Common myeloid progenitor, CD34-positive (primary cell): Measurements from ENCODE around the gene OLIG1.
A peak's percentile ranks its signal among the peaks of the same experiment; 100 is the strongest.

Experiments
- CTCF ChIA-PET: fragments of 350-600 bp; sonication (Branson Sonifier 250); formaldehyde crosslinking; loops from one replicate; lab custom pipeline; 2021; ENCODE audit warnings: antibody characterized with exemption; lab: Charles Lee
- POLR2A ChIA-PET: fragments of 350-600 bp; sonication (Branson Sonifier 250); formaldehyde crosslinking; loops from one replicate; lab custom pipeline; 2021; ENCODE audit warnings: antibody characterized with exemption; lab: Charles Lee
- DNase-seq, 3 donors: peaks; one replicate each; pipeline versions ENCODE4 v3.0.0 to v3.0.0-alpha.2; 2013
- H3K27ac ChIP-seq, 2 experiments: 1 replicate in 1 of 2; 2 replicates in 1 of 2; pipeline ENCODE4 v1.7.0; 2013; ENCODE audit warnings: inconsistent platforms in 2 of 2, low read length in 2 of 2, mild to moderate bottlenecking in 2 of 2, low read depth in 1 of 2, moderate library complexity in 1 of 2; ENCODE audit not compliant: severe bottlenecking in 2 of 2, insufficient read depth in 1 of 2, poor library complexity in 1 of 2
- H3K27me3 ChIP-seq, 5 experiments: replicated peaks in 2 of 5; 1 replicate in 3 of 5; 2 replicates in 2 of 5; pipeline versions ENCODE4 v1.6.1 to v1.7.0; 2013; ENCODE audit warnings: low read length in 4 of 5, mild to moderate bottlenecking in 2 of 5, moderate library complexity in 2 of 5, inconsistent platforms in 1 of 5; ENCODE audit not compliant: insufficient read depth in 5 of 5, control insufficient read depth in 4 of 5
- H3K36me3 ChIP-seq, 4 experiments: 1 replicate in 2 of 4; 2 replicates in 2 of 4; pipeline versions ENCODE4 v1.6.1 to v1.7.0; 2013; ENCODE audit warnings: low read length in 3 of 4, control low read depth in 1 of 4, mild to moderate bottlenecking in 1 of 4; ENCODE audit not compliant: control insufficient read depth in 4 of 4, insufficient read depth in 4 of 4
- H3K4me1 ChIP-seq, 4 experiments: 1 replicate in 3 of 4; 2 replicates in 1 of 4; pipeline versions ENCODE4 v1.6.1 to v1.7.1; 2013; ENCODE audit warnings: low read length in 3 of 4, mild to moderate bottlenecking in 3 of 4, control low read depth in 1 of 4, inconsistent platforms in 1 of 4, moderate library complexity in 1 of 4; ENCODE audit not compliant: control insufficient read depth in 4 of 4, insufficient read depth in 4 of 4; ENCODE audit errors: control extremely low read depth in 1 of 4
- H3K4me3 ChIP-seq, 7 experiments: 1 replicate in 4 of 7; 2 replicates in 3 of 7; pipeline versions ENCODE4 v1.5.1 to v1.7.0; 2013; ENCODE audit warnings: mild to moderate bottlenecking in 7 of 7, low read length in 6 of 7, moderate library complexity in 6 of 7, inconsistent platforms in 2 of 7, low read depth in 2 of 7, control low read depth in 1 of 7; ENCODE audit not compliant: insufficient read depth in 4 of 7, control insufficient read depth in 1 of 7; ENCODE audit errors: extremely low read depth in 1 of 7
- H3K9me3 ChIP-seq, 5 experiments: 1 replicate in 4 of 5; 2 replicates in 1 of 5; pipeline versions ENCODE4 v1.6.1 to v1.7.1; 2013; ENCODE audit warnings: low read length in 4 of 5, mild to moderate bottlenecking in 2 of 5, inconsistent platforms in 1 of 5, low read depth in 1 of 5, moderate library complexity in 1 of 5; ENCODE audit not compliant: control insufficient read depth in 4 of 5, insufficient read depth in 2 of 5; ENCODE audit errors: control extremely low read depth in 1 of 5
- WGBS: methylation state at CpG from one replicate; pipeline ENCODE4 v1.1.5; 2013; ENCODE audit not compliant: insufficient coverage; 5-methylcytosine and 5-hydroxymethylcytosine counted together

Gene OLIG1

DNA sequence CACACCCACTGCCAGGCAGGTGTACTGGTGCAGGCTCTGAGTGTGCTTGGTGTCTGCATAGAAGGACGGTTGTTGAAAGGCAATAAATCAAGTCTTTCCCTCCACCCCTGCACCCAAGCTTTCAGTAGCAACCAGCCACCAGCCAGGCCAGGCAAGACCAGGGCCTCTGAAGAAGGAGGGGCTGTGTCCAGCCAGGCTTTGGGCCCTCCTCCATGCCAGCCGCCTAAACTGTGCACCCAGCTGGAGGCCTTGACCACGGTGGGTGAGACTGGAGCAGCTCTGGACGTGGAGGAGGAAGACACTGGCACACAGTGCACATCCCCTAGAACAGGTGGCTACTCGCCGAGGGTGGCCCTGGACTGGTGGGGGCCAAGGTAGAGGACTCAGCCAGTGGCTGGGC, 39.3 kb upstream of the OLIG1 start:
- peaks cover 0 to 97% (median 38%) of the 10 kb centered on the region in 5 experiments for H3K27me3 ChIP-seq
- no peak overlapping the region for H3K27ac ChIP-seq
- peaks cover 0 to 4% (median 0%) of the 10 kb centered on the region in 5 experiments for H3K9me3 ChIP-seq
- POLR2A ChIA-PET: no interaction called here
- no peaks in the 10 kb centered on the region for H3K36me3 ChIP-seq
- peaks cover 4 to 62% (median 48%) of the 10 kb centered on the region in 4 experiments for H3K4me1 ChIP-seq
- no peak for DNase-seq
- no peak overlapping the region for H3K4me3 ChIP-seq
- CTCF ChIA-PET: interaction anchor here (1.1 to 1.5 kb wide), 2 partner anchors 9 to 97 kb away, joined by 3 to 5 read pairs; no protein-coding TSS in a partner anchor
- 74% methylated on average over 2 of the region's 6 CpGs for WGBS

GRCh38 chr21:33031152-33031911, 38.6 kb upstream of the OLIG1 start:
- ChIA-PET CTCF (interaction anchor here (1.5 kb wide), 1 partner anchor 96 kb away, joined by 3 read pairs; no protein-coding TSS in a partner anchor), POLR2A (no interaction called here)
- Histone ChIP-seq H3K27ac (no peak overlapping the region), H3K4me1 (peaks cover 4 to 62% (median 48%) of the 10 kb centered on the region in 4 experiments), H3K27me3 (peaks cover 0 to 90% (median 32%) of the 10 kb centered on the region in 5 experiments), H3K9me3 (peaks cover 0 to 4% (median 0%) of the 10 kb centered on the region in 5 experiments), H3K4me3 (no peak overlapping the region), H3K36me3 (no peaks in the 10 kb centered on the region)
- WGBS: 73% methylated on average over 6 of the region's 10 CpGs
- no peak for DNase-seq

DNA sequence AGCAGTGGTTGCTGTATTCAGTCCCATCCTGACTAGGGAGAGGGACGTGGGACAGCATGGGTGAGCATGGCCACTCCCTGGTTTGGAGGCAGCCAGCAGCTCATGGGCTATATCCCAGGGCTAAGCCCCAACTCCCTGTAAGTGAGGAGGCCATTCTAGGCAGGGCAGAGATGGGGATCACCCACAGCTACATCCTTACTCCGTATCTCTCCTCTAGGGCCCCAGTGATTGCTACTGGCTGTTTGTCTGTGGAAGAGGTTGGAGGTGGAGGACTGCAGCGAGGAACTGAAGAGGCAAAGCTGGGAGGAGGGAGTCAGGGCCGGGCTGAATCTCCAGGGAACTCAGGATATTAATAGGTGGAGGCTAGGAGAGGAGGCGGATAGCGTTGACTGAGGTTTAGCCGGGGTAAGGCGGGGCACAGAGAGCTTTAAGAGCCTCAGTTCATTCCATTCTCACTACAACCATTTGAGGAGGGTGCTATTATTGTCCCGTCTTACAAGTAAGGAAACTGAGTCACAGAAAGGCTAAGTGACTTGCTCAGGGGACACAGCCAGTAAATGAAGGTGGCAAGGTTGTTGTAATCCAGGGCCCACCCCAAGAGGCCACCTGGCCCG, 37.4 kb upstream of the OLIG1 start:
- ChIA-PET CTCF (no interaction called here), POLR2A (no interaction called here)
- Histone ChIP-seq H3K4me1 (peaks cover 7 to 62% (median 49%) of the 10 kb centered on the region in 4 experiments), H3K4me3 (no peak overlapping the region), H3K27ac (no peak overlapping the region), H3K36me3 (no peaks in the 10 kb centered on the region), H3K27me3 (peaks cover 0 to 78% (median 22%) of the 10 kb centered on the region in 5 experiments), H3K9me3 (peaks cover 0 to 4% (median 0%) of the 10 kb centered on the region in 5 experiments)
- 44% methylated on average over 5 of the region's 10 CpGs for WGBS
- no peak for DNase-seq

GRCh38 chr21:33033094-33033951, 36.6 kb upstream of the OLIG1 start:
- DNase-seq: no peak
- H3K27ac ChIP-seq: no peak overlapping the region
- POLR2A ChIA-PET: interaction anchor here (0.6 kb wide), 1 partner anchor 94 kb away, joined by 4 read pairs; no protein-coding TSS in a partner anchor
- 25% methylated on average over 60 of the region's 76 CpGs for WGBS
- peaks cover 0 to 71% (median 20%) of the 10 kb centered on the region in 5 experiments for H3K27me3 ChIP-seq
- CTCF ChIA-PET: interaction anchor here (2.4 kb wide), 1 partner anchor 35 kb away, joined by 6 read pairs; no protein-coding TSS in a partner anchor
- H3K4me1 ChIP-seq: peaks cover 6 to 63% (median 49%) of the 10 kb centered on the region in 4 experiments
- H3K4me3 ChIP-seq: peak overlapping the region in 2 of 7 experiments; percentile 5 to 29
- H3K9me3 ChIP-seq: peaks cover 0 to 4% (median 0%) of the 10 kb centered on the region in 5 experiments
- H3K36me3 ChIP-seq: no peaks in the 10 kb centered on the region

GRCh38 chr21:33033961-33034413, 36.0 kb upstream of the OLIG1 start:
- no peak overlapping the region for H3K4me3 ChIP-seq
- DNase-seq: no peak
- no peaks in the 10 kb centered on the region for H3K36me3 ChIP-seq
- H3K27ac ChIP-seq: no peak overlapping the region
- H3K27me3 ChIP-seq: peaks cover 0 to 64% (median 13%) of the 10 kb centered on the region in 5 experiments
- WGBS: 95% methylated on average over 20 of the region's 20 CpGs
- H3K4me1 ChIP-seq: peaks cover 3 to 56% (median 43%) of the 10 kb centered on the region in 4 experiments
- ChIA-PET POLR2A (interaction anchor here (0.6 kb wide), 1 partner anchor 94 kb away, joined by 4 read pairs; no protein-coding TSS in a partner anchor), CTCF (interaction anchor here (2.4 kb wide), 1 partner anchor 34 kb away, joined by 6 read pairs; no protein-coding TSS in a partner anchor)
- peaks cover 0 to 4% (median 0%) of the 10 kb centered on the region in 5 experiments for H3K9me3 ChIP-seq

- whole genome bisulfite sequencing: 100% methylated on average over 1 of the region's 1 CpG
- no peaks in the 10 kb centered on the region for H3K36me3 ChIP-seq
- peaks cover 0 to 52% (median 3%) of the 10 kb centered on the region in 5 experiments for H3K27me3 ChIP-seq
- no peak overlapping the region for H3K4me3 ChIP-seq
- CTCF ChIA-PET: interaction anchor here (1.2 to 2.4 kb wide), 2 partner anchors 9 to 33 kb away, joined by 3 to 6 read pairs; partner anchors contain the start of gene OLIG2
- H3K4me1 ChIP-seq: peaks cover 3 to 44% (median 37%) of the 10 kb centered on the region in 4 experiments
- no peak for DNase-seq
- POLR2A ChIA-PET: no interaction called here
- no peak overlapping the region for H3K27ac ChIP-seq
- peaks cover 0 to 4% (median 0%) of the 10 kb centered on the region in 5 experiments for H3K9me3 ChIP-seq
Observed at GRCh38 chr21:33035147-33035546, 34.8 kb upstream of the OLIG1 start.
